HL-60 (cell line): ENCODE measurements around the gene GLDN.

Source experiments
- DNase-seq, 2 experiments: peaks; one replicate each; pipeline ENCODE4 v3.0.0-alpha.2; 2010 to 2020; ENCODE audit warnings: low read depth in 1 of 2, low spot score in 1 of 2
- H3K27ac ChIP-seq: fragments of 250-450 bp; sonication (Bioruptor Pico); replicated peaks from 2 replicates; pipeline ENCODE4 v1.5.1; 2020; ENCODE audit warnings: mild to moderate bottlenecking, moderate library complexity
- H3K27me3 ChIP-seq: fragments of 250-450 bp; sonication (Bioruptor Pico); 2 replicates; pipeline ENCODE4 v1.5.1; 2021; ENCODE audit warnings: mild to moderate bottlenecking, moderate library complexity; ENCODE audit not compliant: insufficient read depth, poor library complexity, severe bottlenecking
- H3K4me3 ChIP-seq: replicated peaks from 2 replicates; pipeline ENCODE4 v1.5.1; 2011; ENCODE audit warnings: mild to moderate bottlenecking, control low read depth, low read length; ENCODE audit not compliant: insufficient read depth
- GABPA ChIP-seq: IDR thresholded peaks from 2 replicates; pipeline ENCODE4 v1.6.1; 2012; ENCODE audit warnings: low read depth
- POLR2AphosphoS5 ChIP-seq: IDR thresholded peaks from 2 replicates; pipeline ENCODE4 v1.6.1; 2012; ENCODE audit warnings: low read depth
- SPI1 ChIP-seq: IDR thresholded peaks from 2 replicates; pipeline ENCODE4 v1.6.1; 2012; ENCODE audit warnings: low read depth, mild to moderate bottlenecking, borderline replicate concordance
- TF ChIP-seq, protein P1 (sequence below): IDR thresholded peaks from 2 replicates; pipeline ENCODE4 v1.6.1; 2012; ENCODE audit warnings: low read depth; ENCODE audit not compliant: insufficient replicate concordance
- TF ChIP-seq, protein P2 (sequence below): IDR thresholded peaks from one replicate; pipeline ENCODE4 v1.5.1; 2011; ENCODE audit warnings: low read length, control low read depth, inconsistent platforms; ENCODE audit not compliant: insufficient read depth

The GLDN gene

DNA sequence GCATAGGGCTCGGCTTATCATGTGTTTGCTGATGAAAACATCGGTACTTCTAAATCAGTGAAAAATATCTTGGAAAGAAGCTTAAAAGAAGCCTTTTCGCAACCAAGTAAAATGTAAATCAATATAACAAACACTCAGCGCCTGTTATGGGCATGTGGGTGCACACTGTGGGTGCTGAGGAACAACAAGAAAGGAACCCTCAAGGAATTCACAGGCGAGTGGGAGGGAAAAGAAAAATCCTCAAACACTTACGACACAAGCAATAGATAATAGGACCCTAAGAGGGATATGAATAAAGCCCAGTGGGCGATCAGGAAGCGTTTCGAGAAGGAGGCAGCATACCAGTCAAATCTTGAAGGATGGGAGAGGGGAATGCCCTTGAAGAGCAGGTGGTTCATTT lies 21.9 kb downstream of the GLDN start:
- TF ChIP-seq GABPA (no peak), POLR2AphosphoS5 (no peak), SPI1 (no peak)
- TF ChIP-seq, protein P1, sequence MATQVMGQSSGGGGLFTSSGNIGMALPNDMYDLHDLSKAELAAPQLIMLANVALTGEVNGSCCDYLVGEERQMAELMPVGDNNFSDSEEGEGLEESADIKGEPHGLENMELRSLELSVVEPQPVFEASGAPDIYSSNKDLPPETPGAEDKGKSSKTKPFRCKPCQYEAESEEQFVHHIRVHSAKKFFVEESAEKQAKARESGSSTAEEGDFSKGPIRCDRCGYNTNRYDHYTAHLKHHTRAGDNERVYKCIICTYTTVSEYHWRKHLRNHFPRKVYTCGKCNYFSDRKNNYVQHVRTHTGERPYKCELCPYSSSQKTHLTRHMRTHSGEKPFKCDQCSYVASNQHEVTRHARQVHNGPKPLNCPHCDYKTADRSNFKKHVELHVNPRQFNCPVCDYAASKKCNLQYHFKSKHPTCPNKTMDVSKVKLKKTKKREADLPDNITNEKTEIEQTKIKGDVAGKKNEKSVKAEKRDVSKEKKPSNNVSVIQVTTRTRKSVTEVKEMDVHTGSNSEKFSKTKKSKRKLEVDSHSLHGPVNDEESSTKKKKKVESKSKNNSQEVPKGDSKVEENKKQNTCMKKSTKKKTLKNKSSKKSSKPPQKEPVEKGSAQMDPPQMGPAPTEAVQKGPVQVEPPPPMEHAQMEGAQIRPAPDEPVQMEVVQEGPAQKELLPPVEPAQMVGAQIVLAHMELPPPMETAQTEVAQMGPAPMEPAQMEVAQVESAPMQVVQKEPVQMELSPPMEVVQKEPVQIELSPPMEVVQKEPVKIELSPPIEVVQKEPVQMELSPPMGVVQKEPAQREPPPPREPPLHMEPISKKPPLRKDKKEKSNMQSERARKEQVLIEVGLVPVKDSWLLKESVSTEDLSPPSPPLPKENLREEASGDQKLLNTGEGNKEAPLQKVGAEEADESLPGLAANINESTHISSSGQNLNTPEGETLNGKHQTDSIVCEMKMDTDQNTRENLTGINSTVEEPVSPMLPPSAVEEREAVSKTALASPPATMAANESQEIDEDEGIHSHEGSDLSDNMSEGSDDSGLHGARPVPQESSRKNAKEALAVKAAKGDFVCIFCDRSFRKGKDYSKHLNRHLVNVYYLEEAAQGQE = no peak
- TF ChIP-seq, protein P2, sequence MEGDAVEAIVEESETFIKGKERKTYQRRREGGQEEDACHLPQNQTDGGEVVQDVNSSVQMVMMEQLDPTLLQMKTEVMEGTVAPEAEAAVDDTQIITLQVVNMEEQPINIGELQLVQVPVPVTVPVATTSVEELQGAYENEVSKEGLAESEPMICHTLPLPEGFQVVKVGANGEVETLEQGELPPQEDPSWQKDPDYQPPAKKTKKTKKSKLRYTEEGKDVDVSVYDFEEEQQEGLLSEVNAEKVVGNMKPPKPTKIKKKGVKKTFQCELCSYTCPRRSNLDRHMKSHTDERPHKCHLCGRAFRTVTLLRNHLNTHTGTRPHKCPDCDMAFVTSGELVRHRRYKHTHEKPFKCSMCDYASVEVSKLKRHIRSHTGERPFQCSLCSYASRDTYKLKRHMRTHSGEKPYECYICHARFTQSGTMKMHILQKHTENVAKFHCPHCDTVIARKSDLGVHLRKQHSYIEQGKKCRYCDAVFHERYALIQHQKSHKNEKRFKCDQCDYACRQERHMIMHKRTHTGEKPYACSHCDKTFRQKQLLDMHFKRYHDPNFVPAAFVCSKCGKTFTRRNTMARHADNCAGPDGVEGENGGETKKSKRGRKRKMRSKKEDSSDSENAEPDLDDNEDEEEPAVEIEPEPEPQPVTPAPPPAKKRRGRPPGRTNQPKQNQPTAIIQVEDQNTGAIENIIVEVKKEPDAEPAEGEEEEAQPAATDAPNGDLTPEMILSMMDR = no peak
- Histone ChIP-seq H3K27ac (no peak overlapping the region), H3K4me3 (no peak overlapping the region), H3K27me3 (no peaks in the 10 kb centered on the region)
- DNase-seq = no peak

DNA sequence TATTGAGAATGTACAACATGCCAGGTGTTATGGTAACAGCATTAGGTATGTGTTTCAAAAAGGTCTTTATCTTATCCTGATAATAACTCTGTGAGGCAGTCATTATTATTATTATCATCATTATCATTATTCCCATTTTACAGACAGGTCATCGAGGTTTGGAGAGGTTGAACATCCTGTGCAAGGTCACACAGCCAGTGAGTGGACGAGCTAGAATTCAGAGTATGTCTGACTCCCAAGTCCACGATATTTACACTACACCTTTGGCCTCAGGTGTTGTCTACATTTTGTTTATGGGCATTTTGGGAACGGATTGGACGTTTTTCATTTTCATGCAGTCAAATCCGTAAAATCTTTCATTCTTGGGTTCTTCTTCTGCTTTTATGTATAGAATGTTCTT lies 24.0 kb downstream of the GLDN start:
- no peak overlapping the region for H3K4me3 ChIP-seq
- no peak overlapping the region for H3K27ac ChIP-seq
- DNase-seq = no peak
- H3K27me3 ChIP-seq = no peaks in the 10 kb centered on the region
- TF ChIP-seq SPI1 (no peak), POLR2AphosphoS5 (no peak), GABPA (no peak)
- TF ChIP-seq, protein P1 = no peak
- TF ChIP-seq, protein P2 = no peak

DNA sequence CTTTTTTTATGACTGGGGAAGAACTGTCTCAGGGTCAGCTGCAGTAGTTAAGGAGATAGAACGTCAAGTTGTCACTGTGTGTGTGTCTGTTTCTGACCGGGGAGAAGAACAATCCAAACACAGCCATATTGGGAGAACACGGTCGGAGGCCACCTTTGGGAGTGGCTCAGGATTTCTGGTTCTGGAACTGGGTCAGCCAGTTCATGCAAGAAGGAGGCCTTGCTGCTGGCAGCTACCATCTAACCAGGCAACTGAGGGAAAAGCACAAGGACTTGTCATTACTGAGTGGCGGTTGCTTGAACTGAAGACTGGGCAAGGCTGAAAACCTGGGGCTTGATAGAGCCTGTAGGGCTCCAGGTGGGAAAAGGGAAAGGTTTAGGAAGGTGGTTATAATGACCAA lies 24.6 kb downstream of the GLDN start:
- H3K4me3 ChIP-seq = no peak overlapping the region
- H3K27ac ChIP-seq = no peak overlapping the region
- DNase-seq = no peak
- TF ChIP-seq POLR2AphosphoS5 = no peak
- TF ChIP-seq SPI1 = no peak
- no peaks in the 10 kb centered on the region for H3K27me3 ChIP-seq

DNA sequence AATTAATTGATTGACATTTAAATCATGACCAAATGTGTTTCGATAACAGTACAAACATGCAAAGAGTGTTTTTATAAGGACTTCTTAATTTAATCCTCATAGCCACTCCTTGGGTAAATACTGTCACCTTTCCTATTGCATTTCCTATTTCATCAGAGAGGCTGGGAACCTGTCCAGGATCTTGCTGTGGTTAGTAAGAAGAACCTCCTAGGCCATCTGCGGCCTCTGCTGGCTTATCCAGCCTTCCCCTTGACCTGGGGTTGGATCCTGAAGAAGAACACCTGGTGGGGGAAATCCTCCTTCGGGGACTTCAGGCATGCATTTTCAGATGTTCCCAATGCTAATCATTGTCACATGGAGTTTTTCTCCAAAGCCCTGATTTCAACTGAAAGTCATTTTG lies 25.5 kb downstream of the GLDN start:
- no peak overlapping the region for H3K27ac ChIP-seq
- TF ChIP-seq SPI1 (no peak), POLR2AphosphoS5 (no peak), GABPA (no peak)
- TF ChIP-seq, protein P1 = no peak
- TF ChIP-seq, protein P2 = no peak
- H3K4me3 ChIP-seq = no peak overlapping the region
- no peaks in the 10 kb centered on the region for H3K27me3 ChIP-seq
- DNase-seq = peak in 1 of 2 experiments; percentile 20
